Cerebellar nuclear complex (tissue), 1 donor: ENCODE measurements around the gene HADH.
"Not testable (repeated sequence)": the region's sequence is repeated elsewhere in the genome, so short reads cannot be mapped to it uniquely, and the experiment has no call there.

ENCODE experiments used
- DNase-seq, 2 experiments: peaks; one replicate each; lab custom pipeline; 2025; lab: John Stamatoyannopoulos, UW

The HADH gene

GRCh38 chr4:107996949-107997788 lies 7.5 kb downstream of the HADH start:
- DNase-seq: no peak

GRCh38 chr4:107997794-107998193 lies 8.1 kb downstream of the HADH start:
- no peak for DNase-seq

GRCh38 chr4:107999932-108000539 lies 10.3 kb downstream of the HADH start:
- DNase-seq: no peak

GRCh38 chr4:108001540-108002135 lies 11.9 kb downstream of the HADH start:
- DNase-seq: no peak

- DNase-seq: no peak
Measured at GRCh38 chr4:108003982-108004515, 14.4 kb downstream of the HADH start.

- no peak for DNase-seq
Measured at GRCh38 chr4:108004646-108005045, 15.0 kb downstream of the HADH start.

- no peak for DNase-seq
Measured at GRCh38 chr4:108005807-108006206, 16.1 kb downstream of the HADH start.

GRCh38 chr4:108006361-108006760 lies 16.7 kb downstream of the HADH start:
- DNase-seq: no peak

- no peak for DNase-seq
Measured at GRCh38 chr4:108007984-108008383, 18.3 kb downstream of the HADH start.

- no peak for DNase-seq
Measured at GRCh38 chr4:108008721-108009120, 19.0 kb downstream of the HADH start.

- DNase-seq: no peak
Measured at GRCh38 chr4:108010167-108010566, 20.5 kb downstream of the HADH start.

GRCh38 chr4:108012382-108012781 lies 22.7 kb downstream of the HADH start:
- not testable (repeated sequence) for DNase-seq

GRCh38 chr4:108013327-108013726 lies 23.6 kb downstream of the HADH start:
- DNase-seq: no peak

GRCh38 chr4:108013955-108014354 lies 24.3 kb downstream of the HADH start:
- no peak for DNase-seq

- no peak for DNase-seq
Measured at GRCh38 chr4:108018040-108018883, 28.6 kb downstream of the HADH start.

GRCh38 chr4:108018884-108019187 lies 29.1 kb downstream of the HADH start:
- no peak for DNase-seq

GRCh38 chr4:108024085-108024877 lies 34.6 kb downstream of the HADH start:
- DNase-seq: no peak

GRCh38 chr4:108024878-108025165 lies 35.1 kb downstream of the HADH start:
- no peak for DNase-seq

GRCh38 chr4:108029016-108029720 lies 39.5 kb downstream of the HADH start:
- no peak for DNase-seq

- no peak for DNase-seq
Measured at GRCh38 chr4:108029731-108030130, 40.0 kb downstream of the HADH start.

GRCh38 chr4:108030332-108030731 lies 40.6 kb downstream of the HADH start:
- DNase-seq: no peak
